ENCODE measurements around the gene NSUN6.

Gene NSUN6

DNA sequence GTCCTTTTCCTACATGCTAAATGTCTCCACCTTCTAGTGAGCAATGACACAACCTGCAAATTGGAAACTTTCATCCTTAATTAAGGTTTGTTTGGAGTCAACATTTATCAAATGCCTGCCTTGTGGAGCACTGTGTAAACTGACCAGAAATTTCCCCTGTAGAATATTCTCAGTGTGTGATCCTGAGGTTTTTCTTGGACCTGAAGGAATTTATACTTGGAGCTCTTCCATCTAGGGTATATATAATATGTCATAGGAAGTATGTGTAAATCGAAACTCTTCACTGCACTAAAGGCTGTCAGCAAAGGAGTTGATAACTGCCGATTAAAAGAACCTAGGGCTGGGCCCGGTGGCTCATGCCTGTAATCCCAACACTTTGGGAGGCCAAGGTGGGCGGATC is 152.4 kb downstream of the NSUN6 start:
- no peak for DNase-seq (ENCODE audit: low spot score)

DNA sequence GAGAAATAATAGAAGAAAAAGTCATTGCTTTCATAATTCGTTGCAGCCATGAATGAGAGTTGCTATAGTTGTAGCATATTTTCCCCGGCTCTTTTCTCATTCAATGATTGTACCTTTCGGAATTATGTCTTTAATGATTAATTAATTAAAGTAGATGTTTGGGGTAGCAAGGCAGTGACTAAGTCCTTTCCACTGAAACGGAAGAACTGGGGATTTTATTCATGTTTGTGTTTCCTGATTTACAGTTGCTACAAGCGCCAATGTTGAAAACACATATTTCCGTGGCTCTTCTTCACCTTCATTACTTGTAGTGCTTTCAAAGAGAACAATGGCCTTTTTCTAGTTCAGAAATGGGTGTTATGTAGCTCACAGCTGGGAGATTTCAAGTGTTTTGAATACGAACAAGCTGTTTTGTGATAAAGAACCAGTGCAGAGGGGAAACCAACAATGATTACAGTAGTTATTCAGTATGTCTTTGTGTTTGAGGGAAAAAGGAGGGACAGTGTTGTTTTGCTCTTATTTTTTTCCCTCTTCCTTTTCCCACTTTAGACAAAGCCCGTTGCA is 153.5 kb downstream of the NSUN6 start:
- no peak for DNase-seq (ENCODE audit: low spot score)
